Measurements from ENCODE around the gene ADPRS.
A peak's percentile ranks its signal among the peaks of the same experiment; 100 is the strongest.

The ADPRS gene

DNA sequence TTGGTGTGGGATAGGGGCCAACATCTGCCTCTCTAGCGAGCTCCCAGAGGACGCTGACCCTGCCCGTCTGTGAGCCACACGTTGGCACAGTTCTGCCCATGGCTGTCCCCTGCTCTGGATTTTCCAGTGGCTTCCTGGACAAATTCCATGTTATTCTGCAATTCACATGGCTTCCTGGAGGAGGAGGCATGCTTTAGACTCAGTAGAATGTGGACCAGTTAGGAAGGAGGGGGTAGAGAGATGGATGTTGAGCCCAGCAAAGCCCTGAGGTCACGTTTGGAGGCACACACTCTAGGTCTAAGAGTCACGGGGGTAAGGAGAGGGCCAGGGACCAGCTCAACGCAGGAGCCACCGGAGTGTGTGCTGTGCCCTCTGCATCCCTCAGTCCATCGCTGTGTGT is 24.1 kb downstream of the ADPRS start:
- ChIA-PET CTCF (no interaction called here), POLR2A (ENCODE audit: low non-redundant PET) (no interaction called here)
- DNase-seq (ENCODE audit: low spot score), result no peak
- no peak overlapping the region for H3K27ac ChIP-seq
- TF ChIP-seq CTCF (conservative IDR thresholded peaks at IDR 0.05; ENCODE audit: low read depth), result no peak

DNA sequence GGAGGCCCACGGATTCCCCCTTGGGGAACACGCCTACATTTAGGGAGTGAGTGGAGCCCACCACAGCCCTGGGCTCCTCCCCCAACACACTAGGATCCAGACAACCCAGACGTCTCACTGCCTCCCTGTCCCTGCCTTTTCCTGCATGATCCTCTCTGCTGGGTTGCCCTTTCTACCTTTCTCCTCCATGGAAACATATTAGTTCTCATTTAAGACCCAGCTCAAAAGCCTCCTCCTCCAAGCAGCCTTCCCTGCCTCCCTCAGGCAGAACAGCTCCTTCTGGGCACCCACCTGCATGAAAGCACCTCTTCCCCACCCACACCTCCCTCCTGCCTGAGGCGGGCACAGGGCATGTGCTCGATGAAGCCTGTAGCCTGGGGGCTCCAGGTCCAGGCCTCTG is 25.7 kb downstream of the ADPRS start:
- DNase-seq (ENCODE audit: low spot score), result no peak
- no peak for TF ChIP-seq CTCF (conservative IDR thresholded peaks at IDR 0.05; ENCODE audit: low read depth)
- ChIA-PET POLR2A (ENCODE audit: low non-redundant PET) (no interaction called here), CTCF (interaction anchor here (0.7 kb wide), 1 partner anchor 73 kb away, joined by 3 read pairs; no protein-coding TSS in a partner anchor)
- H3K27ac ChIP-seq, result peak overlapping the region; percentile 53; the same call in 1 of the 2 replicates

DNA sequence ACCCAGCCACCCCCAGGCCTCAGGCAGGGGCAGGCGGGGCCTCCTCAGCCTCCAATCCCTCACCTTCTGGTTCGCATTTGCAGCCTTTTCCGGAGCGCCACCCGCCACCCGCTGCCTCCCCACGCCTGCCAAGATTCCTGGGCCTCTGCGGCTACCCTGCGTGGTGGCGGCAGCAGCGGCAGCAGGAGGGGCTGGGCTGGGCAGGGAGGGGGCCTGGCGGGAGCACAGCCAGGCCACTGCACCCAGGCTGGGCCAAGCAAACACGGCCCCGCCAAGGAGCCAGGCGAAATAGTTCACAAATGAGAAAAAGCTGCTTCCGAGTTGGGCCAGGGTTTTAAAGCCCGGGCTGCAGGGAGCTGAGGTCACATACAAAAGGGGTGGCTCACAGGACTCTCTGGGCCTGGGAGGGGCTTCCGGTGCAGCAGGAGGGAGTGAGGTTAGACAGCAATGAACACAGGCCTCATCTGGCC is 26.5 kb downstream of the ADPRS start:
- H3K27ac ChIP-seq, result peak overlapping the region; percentile 53
- TF ChIP-seq CTCF (conservative IDR thresholded peaks at IDR 0.05; ENCODE audit: low read depth), result no peak
- CTCF ChIA-PET, result interaction anchor here (1.4 kb wide), 1 partner anchor 15 kb away, joined by 4 read pairs; no protein-coding TSS in a partner anchor
- POLR2A ChIA-PET (ENCODE audit: low non-redundant PET), result no interaction called here
- no peak for DNase-seq (ENCODE audit: low spot score)

- CTCF ChIA-PET, result interaction anchor here (0.6 to 1.4 kb wide), 2 partner anchors 15 to 72 kb away, joined by 3 to 4 read pairs; no protein-coding TSS in a partner anchor
- H3K27ac ChIP-seq, result peak overlapping the region; percentile 53
- POLR2A ChIA-PET (ENCODE audit: low non-redundant PET), result no interaction called here
Measured at GRCh38 chr1:36115931-36116330, 27.2 kb downstream of the ADPRS start.

GRCh38 chr1:36116901-36117300 is 28.2 kb downstream of the ADPRS start:
- no peak overlapping the region; the same call in 1 of the 2 replicates for H3K27ac ChIP-seq
- CTCF ChIA-PET, result interaction anchor here (1.6 kb wide), 1 partner anchor 18 kb away, joined by 6 read pairs; no protein-coding TSS in a partner anchor
- no peak for TF ChIP-seq CTCF (conservative IDR thresholded peaks at IDR 0.05; ENCODE audit: low read depth)
- POLR2A ChIA-PET (ENCODE audit: low non-redundant PET), result no interaction called here
- DNase-seq (ENCODE audit: low spot score), result no peak

More at GRCh38 chr1:36115931-36116330, 27.2 kb downstream of the ADPRS start:
- DNase-seq (ENCODE audit: low spot score), result no peak
- TF ChIP-seq CTCF (conservative IDR thresholded peaks at IDR 0.05; ENCODE audit: low read depth), result no peak

- ChIA-PET CTCF (interaction anchor here (0.5 to 1.0 kb wide), 4 partner anchors 16 to 82 kb away, joined by 3 to 4 read pairs (median 3); no protein-coding TSS in a partner anchor), POLR2A (ENCODE audit: low non-redundant PET) (no interaction called here)
- TF ChIP-seq CTCF (conservative IDR thresholded peaks at IDR 0.05; ENCODE audit: low read depth), result no peak
- no peak overlapping the region for H3K27ac ChIP-seq
- DNase-seq (ENCODE audit: low spot score), result no peak
Measured at GRCh38 chr1:36118447-36119204, 29.9 kb downstream of the ADPRS start.
